SK-N-SH (cell line): ENCODE results near the gene CARD14.

Experiments used
- ELF1 ChIP-seq: IDR thresholded peaks from 2 replicates; pipeline ENCODE4 v1.4.0; 2012
- RAD21 ChIP-seq: IDR thresholded peaks from 2 replicates; pipeline ENCODE4 v1.6.1; 2012; ENCODE audit warnings: mild to moderate bottlenecking, low read length
- TF ChIP-seq, protein P1 (sequence below): fragments of 200-600 bp; sonication (generic); IDR thresholded peaks from 2 replicates; pipeline ENCODE4 v1.6.1; 2017; ENCODE audit warnings: antibody characterized with exemption, mild to moderate bottlenecking, moderate library complexity

DNA sequence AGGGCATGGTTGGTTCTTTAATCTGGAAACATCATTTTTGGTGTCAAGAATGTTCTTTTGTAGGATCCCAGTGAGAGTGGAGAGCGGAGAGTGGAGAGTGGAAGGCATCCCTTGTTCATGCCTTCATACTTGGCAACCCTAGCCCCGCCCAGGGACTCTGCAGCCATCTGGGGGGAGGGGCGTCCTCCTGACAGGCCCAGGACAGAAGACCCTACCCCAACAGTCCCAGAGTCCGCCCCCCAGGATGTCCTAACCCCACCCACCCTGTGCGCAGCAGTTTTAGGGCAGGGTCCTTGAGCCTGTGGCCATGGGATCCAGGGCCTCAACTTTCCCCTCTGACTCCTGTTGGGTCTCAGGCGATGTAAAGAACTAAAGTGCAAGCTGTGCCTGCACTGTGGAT is 54.9 kb downstream of the CARD14 start:
- TF ChIP-seq, protein P1, sequence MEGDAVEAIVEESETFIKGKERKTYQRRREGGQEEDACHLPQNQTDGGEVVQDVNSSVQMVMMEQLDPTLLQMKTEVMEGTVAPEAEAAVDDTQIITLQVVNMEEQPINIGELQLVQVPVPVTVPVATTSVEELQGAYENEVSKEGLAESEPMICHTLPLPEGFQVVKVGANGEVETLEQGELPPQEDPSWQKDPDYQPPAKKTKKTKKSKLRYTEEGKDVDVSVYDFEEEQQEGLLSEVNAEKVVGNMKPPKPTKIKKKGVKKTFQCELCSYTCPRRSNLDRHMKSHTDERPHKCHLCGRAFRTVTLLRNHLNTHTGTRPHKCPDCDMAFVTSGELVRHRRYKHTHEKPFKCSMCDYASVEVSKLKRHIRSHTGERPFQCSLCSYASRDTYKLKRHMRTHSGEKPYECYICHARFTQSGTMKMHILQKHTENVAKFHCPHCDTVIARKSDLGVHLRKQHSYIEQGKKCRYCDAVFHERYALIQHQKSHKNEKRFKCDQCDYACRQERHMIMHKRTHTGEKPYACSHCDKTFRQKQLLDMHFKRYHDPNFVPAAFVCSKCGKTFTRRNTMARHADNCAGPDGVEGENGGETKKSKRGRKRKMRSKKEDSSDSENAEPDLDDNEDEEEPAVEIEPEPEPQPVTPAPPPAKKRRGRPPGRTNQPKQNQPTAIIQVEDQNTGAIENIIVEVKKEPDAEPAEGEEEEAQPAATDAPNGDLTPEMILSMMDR: no peak
- TF ChIP-seq ELF1 (no peak), RAD21 (no peak)
